BJ (cell line): ENCODE data around the gene CALML6. TPM values are rescaled to one million over a fixed set of nuclear protein-coding genes. Genes with fewer than 3 reads are reported as not detected.

Source experiments
- CTCF ChIA-PET: fragments of 350-600 bp; formaldehyde crosslinking; extraction: SDS; loops from one replicate; lab custom pipeline; 2021; ENCODE audit warnings: antibody characterized with exemption, inconsistent platforms; lab: Yijun Ruan, JAX
- POLR2A ChIA-PET: fragments of 300-600 bp; sonication (Branson Sonifier 250); formaldehyde crosslinking; extraction: SDS; loops from one replicate; lab custom pipeline; 2021; ENCODE audit warnings: antibody characterized with exemption; lab: Charles Lee
- DNase-seq: peaks from one replicate; pipeline ENCODE4 v3.0.0-alpha.2; 2011; ENCODE audit warnings: low read depth
- H3K27me3 ChIP-seq: 2 replicates; pipeline ENCODE4 v1.6.0; 2011; ENCODE audit warnings: low read length; ENCODE audit not compliant: control insufficient read depth, insufficient read depth
- H3K36me3 ChIP-seq: 2 replicates; pipeline ENCODE4 v1.5.1; 2011; ENCODE audit warnings: low read length; ENCODE audit not compliant: control insufficient read depth, insufficient read depth
- H3K4me3 ChIP-seq: 2 replicates; pipeline ENCODE4 v1.5.1; 2011; ENCODE audit warnings: low read depth, mild to moderate bottlenecking, control low read depth, low read length
- CTCF ChIP-seq: IDR thresholded peaks from 2 replicates; pipeline ENCODE4 v1.5.1; 2011; ENCODE audit warnings: low read depth, mild to moderate bottlenecking, control low read depth, inconsistent platforms, low read length, moderate library complexity; ENCODE audit not compliant: insufficient read depth
- polyA plus RNA-seq: library from polyadenylated mRNA; depleted of rRNA; stranded (reverse); fragments of >200 nt; gene quantifications from 2 replicates; pipeline ENCODE4 v1.2.3, GENCODE V29; 2011; rRNA removed

Gene CALML6
- polyA plus RNA-seq, 1 experiment, result 0.31 TPM

GRCh38 chr1:1963570-1963969 lies 48.5 kb downstream of the CALML6 start:
- H3K36me3 ChIP-seq, result no peaks in the 10 kb centered on the region
- no peak for DNase-seq
- TF ChIP-seq CTCF, result no peak
- no peak overlapping the region for H3K4me3 ChIP-seq
- peaks cover 10% of the 10 kb centered on the region for H3K27me3 ChIP-seq
- CTCF ChIA-PET, result interaction anchor here (2.1 to 4.0 kb wide), 2 partner anchors 19 to 81 kb away, joined by 5 to 16 read pairs; no protein-coding TSS in a partner anchor
- POLR2A ChIA-PET, result no interaction called here

- ChIA-PET CTCF (interaction anchor here (0.6 to 1.2 kb wide), 2 partner anchors 23 to 53 kb away, joined by 3 read pairs; no protein-coding TSS in a partner anchor), POLR2A (no interaction called here)
- no peak overlapping the region for H3K4me3 ChIP-seq
- peaks cover 10% of the 10 kb centered on the region for H3K27me3 ChIP-seq
- no peak for TF ChIP-seq CTCF
- DNase-seq, result no peak
- no peaks in the 10 kb centered on the region for H3K36me3 ChIP-seq
These were observed 49.8 kb downstream of the CALML6 start for GRCh38 chr1:1964811-1965210.

GRCh38 chr1:1965546-1965945 lies 50.5 kb downstream of the CALML6 start:
- Histone ChIP-seq H3K36me3 (no peaks in the 10 kb centered on the region), H3K27me3 (peaks cover 10% of the 10 kb centered on the region), H3K4me3 (no peak overlapping the region)
- POLR2A ChIA-PET, result no interaction called here
- CTCF ChIA-PET, result interaction anchor here (1.2 kb wide), 1 partner anchor 24 kb away, joined by 3 read pairs; no protein-coding TSS in a partner anchor
- DNase-seq, result no peak
- no peak for TF ChIP-seq CTCF

GRCh38 chr1:1966071-1966740 lies 51.1 kb downstream of the CALML6 start:
- Histone ChIP-seq H3K27me3 (peaks cover 7% of the 10 kb centered on the region), H3K36me3 (no peaks in the 10 kb centered on the region), H3K4me3 (no peak overlapping the region)
- ChIA-PET CTCF (interaction anchor here (0.7 to 1.2 kb wide), 3 partner anchors 24 to 210 kb away, joined by 3 to 4 read pairs (median 3); no protein-coding TSS in a partner anchor), POLR2A (no interaction called here)
- TF ChIP-seq CTCF, result no peak
- no peak for DNase-seq

Other genes with a start within 250 kb of the CALML6 start
- 11.8 and 15.8 TPM in 2 replicates for gene SLC35E2B, start 222.5 kb upstream of the CALML6 start, polyA plus RNA-seq
- gene CDK11A, start 190.9 kb upstream of the CALML6 start, polyA plus RNA-seq, result 5.6 and 8.1 TPM in 2 replicates
- 44.3 and 61.6 TPM in 2 replicates for gene NADK, start 136.8 kb upstream of the CALML6 start, polyA plus RNA-seq
- 487 and 566 TPM in 2 replicates for gene GNB1, start 24.2 kb upstream of the CALML6 start, polyA plus RNA-seq
- 0.28 and 1.0 TPM in 2 replicates for gene TMEM52, start 4.0 kb downstream of the CALML6 start, polyA plus RNA-seq
- gene CFAP74, start 88.5 kb downstream of the CALML6 start, polyA plus RNA-seq, result not detected in 2 replicates
- not detected in 2 replicates for gene GABRD, start 104.1 kb downstream of the CALML6 start, polyA plus RNA-seq
- 1.8 and 2.3 TPM in 2 replicates for gene PRKCZ, start 135.2 kb downstream of the CALML6 start, polyA plus RNA-seq